H1 (cell line): Measurements from ENCODE around the gene ACACA. TPM values are rescaled to one million over a fixed set of nuclear protein-coding genes. Genes with fewer than 3 reads are reported as not detected.

Source experiments
- CTCF ChIA-PET: fragments of 300-600 bp; sonication (Branson Sonifier 250); formaldehyde crosslinking; loops from one replicate; lab custom pipeline; 2021; ENCODE audit not compliant: partially characterized antibody; lab: Charles Lee
- POLR2A ChIA-PET: fragments of 300-600 bp; sonication (Branson Sonifier 250); formaldehyde crosslinking; loops from one replicate; lab custom pipeline; 2021; ENCODE audit warnings: inconsistent platforms; ENCODE audit not compliant: partially characterized antibody; lab: Charles Lee
- DNase-seq, 2 experiments: peaks; one replicate each; pipeline versions ENCODE4 v3.0.0 to v3.0.0-alpha.2; 2010 to 2022; ENCODE audit warnings: low spot score in 2 of 2, low read depth in 1 of 2, mixed read lengths in 1 of 2
- FAIRE-seq: peaks from 2 replicates; lab custom pipeline; 2011; peaks lifted over from hg19 to GRCh38; lab: Jason Lieb, UNC
- H2AFZ ChIP-seq: 2 replicates; pipeline ENCODE4 v1.8.1; 2012; ENCODE audit warnings: low read length, inconsistent platforms
- H2AK5ac ChIP-seq: 2 replicates; pipeline ENCODE4 v1.6.1; 2013; ENCODE audit warnings: low read depth, low read length
- H2BK120ac ChIP-seq: replicated peaks from 2 replicates; pipeline ENCODE3; 2013; ENCODE audit warnings: low read depth, low read length, inconsistent platforms
- H2BK12ac ChIP-seq: 2 replicates; pipeline ENCODE4 v1.6.1; 2013; ENCODE audit warnings: low read depth, low read length
- H2BK15ac ChIP-seq: 2 replicates; pipeline ENCODE4 v1.6.1; 2013; ENCODE audit warnings: low read length
- H2BK20ac ChIP-seq: 2 replicates; pipeline ENCODE4 v1.6.1; 2013; ENCODE audit warnings: low read length
- H2BK5ac ChIP-seq: 2 replicates; pipeline ENCODE4 v1.6.1; 2013; ENCODE audit warnings: low read depth, low read length
- H3K14ac ChIP-seq: 2 replicates; pipeline ENCODE4 v1.6.1; 2013; ENCODE audit warnings: inconsistent platforms; ENCODE audit not compliant: insufficient read length
- H3K18ac ChIP-seq: 2 replicates; pipeline ENCODE4 v1.6.1; 2013; ENCODE audit warnings: low read length; ENCODE audit errors: extremely low read depth
- H3K23ac ChIP-seq: 2 replicates; pipeline ENCODE4 v1.6.1; 2013; ENCODE audit warnings: inconsistent platforms; ENCODE audit not compliant: insufficient read length
- H3K23me2 ChIP-seq: 2 replicates; pipeline ENCODE4 v1.6.1; 2013; ENCODE audit warnings: low read depth, low read length
- H3K27ac ChIP-seq: 2 replicates; pipeline ENCODE4 v1.6.1; 2011; ENCODE audit warnings: low read depth, low read length, inconsistent platforms
- H3K27me3 ChIP-seq, 4 experiments: replicated peaks in 1 of 4; 1 replicate in 1 of 4; 2 replicates in 3 of 4; pipeline versions ENCODE4 v1.6.1 to v1.8.1; 2011 to 2013; ENCODE audit warnings: low read length in 3 of 4, mild to moderate bottlenecking in 3 of 4, inconsistent platforms in 2 of 4, mixed read lengths in 2 of 4, moderate library complexity in 1 of 4; ENCODE audit not compliant: control insufficient read depth in 3 of 4, insufficient read depth in 3 of 4; ENCODE audit errors: extremely low read depth in 1 of 4
- H3K36me3 ChIP-seq, 4 experiments: 2 replicates each; pipeline versions ENCODE4 v1.6.1 to v1.8.1; 2011 to 2013; ENCODE audit warnings: mild to moderate bottlenecking in 4 of 4, low read length in 3 of 4, moderate library complexity in 2 of 4, control low read depth in 1 of 4, inconsistent platforms in 1 of 4; ENCODE audit not compliant: insufficient read depth in 4 of 4, control insufficient read depth in 2 of 4
- H3K4ac ChIP-seq: replicated peaks from 2 replicates; pipeline ENCODE3; 2013; ENCODE audit warnings: low read length, low read depth, mixed read lengths, inconsistent platforms; ENCODE audit not compliant: insufficient read length
- H3K4me1 ChIP-seq, 4 experiments: replicated peaks in 1 of 4; 1 replicate in 1 of 4; 2 replicates in 3 of 4; pipeline versions ENCODE4 v1.6.1 to v1.8.1; 2011 to 2013; ENCODE audit warnings: low read length in 3 of 4, inconsistent platforms in 2 of 4, mixed read lengths in 1 of 4; ENCODE audit not compliant: insufficient read depth in 4 of 4, control insufficient read depth in 3 of 4
- H3K4me2 ChIP-seq, 2 experiments: 2 replicates each; pipeline versions ENCODE4 v1.6.1 to v1.8.1; 2011 to 2013; ENCODE audit warnings: low read depth in 2 of 2, low read length in 2 of 2, control low read depth in 1 of 2, inconsistent platforms in 1 of 2, mild to moderate bottlenecking in 1 of 2; ENCODE audit not compliant: insufficient read depth in 1 of 2
- H3K4me3 ChIP-seq, 4 experiments: fragments of 200-600, 300-600 bp in 1 of 4; sonication (generic), shearing (Covaris generic), sonication (Bioruptor Twin) in 1 of 4; 2 replicates each; pipeline versions ENCODE4 v1.5.1 to v1.8.1; 2011 to 2016; ENCODE audit warnings: low read length in 4 of 4, low read depth in 3 of 4, control low read depth in 2 of 4, inconsistent platforms in 2 of 4, mild to moderate bottlenecking in 2 of 4, mixed read lengths in 1 of 4, moderate library complexity in 1 of 4; ENCODE audit not compliant: insufficient read depth in 2 of 4; ENCODE audit errors: extremely low read depth in 1 of 4
- H3K56ac ChIP-seq: replicated peaks from 2 replicates; pipeline ENCODE3; 2013; ENCODE audit warnings: low read depth, mild to moderate bottlenecking, mixed read lengths, low read length, inconsistent platforms; ENCODE audit not compliant: insufficient read length
- H3K79me1 ChIP-seq: 2 replicates; pipeline ENCODE4 v1.6.1; 2013; ENCODE audit warnings: low read depth, low read length, control low read depth
- H3K79me2 ChIP-seq, 2 experiments: 2 replicates each; pipeline versions ENCODE4 v1.6.1 to v1.8.1; 2012 to 2013; ENCODE audit warnings: low read length in 2 of 2, mild to moderate bottlenecking in 2 of 2, inconsistent platforms in 1 of 2; ENCODE audit not compliant: insufficient read depth in 2 of 2, control insufficient read depth in 1 of 2
- H3K9ac ChIP-seq, 4 experiments: replicated peaks in 1 of 4; 1 replicate in 1 of 4; 2 replicates in 3 of 4; pipeline versions ENCODE4 v1.6.1 to v1.8.1; 2011 to 2013; ENCODE audit warnings: low read depth in 3 of 4, low read length in 3 of 4, control low read depth in 2 of 4, mild to moderate bottlenecking in 2 of 4, moderate library complexity in 2 of 4, inconsistent platforms in 1 of 4; ENCODE audit errors: extremely low read depth in 1 of 4
- H3K9me3 ChIP-seq, 2 experiments: 2 replicates each; pipeline versions ENCODE4 v1.6.1 to v1.8.1; 2012 to 2013; ENCODE audit warnings: mild to moderate bottlenecking in 2 of 2, moderate library complexity in 2 of 2, control low read depth in 1 of 2, inconsistent platforms in 1 of 2, low read depth in 1 of 2, low read length in 1 of 2, mixed read lengths in 1 of 2; ENCODE audit not compliant: insufficient read depth in 2 of 2
- H4K20me1 ChIP-seq, 2 experiments: replicated peaks in 1 of 2; 2 replicates each; pipeline versions ENCODE3 to v1.8.1; 2011 to 2013; ENCODE audit warnings: inconsistent platforms in 2 of 2, low read length in 2 of 2, mild to moderate bottlenecking in 1 of 2; ENCODE audit not compliant: insufficient read depth in 2 of 2, control insufficient read depth in 1 of 2
- H4K5ac ChIP-seq: 2 replicates; pipeline ENCODE4 v1.6.1; 2013; ENCODE audit warnings: low read length, low read depth, mixed read lengths, inconsistent platforms; ENCODE audit not compliant: insufficient read length
- H4K8ac ChIP-seq: 2 replicates; pipeline ENCODE4 v1.8.0; 2013; ENCODE audit warnings: mild to moderate bottlenecking, moderate library complexity, low read length, inconsistent platforms; ENCODE audit not compliant: insufficient read depth; ENCODE audit errors: extremely low read depth
- H4K91ac ChIP-seq: replicated peaks from 2 replicates; pipeline ENCODE3; 2013; ENCODE audit warnings: low read length, mixed read lengths, inconsistent platforms; ENCODE audit not compliant: insufficient read length
- BCL11A ChIP-seq, 2 experiments: IDR thresholded peaks; one replicate each; pipeline ENCODE4 v1.6.1; 2011; ENCODE audit warnings: low read depth in 2 of 2, low read length in 2 of 2, mild to moderate bottlenecking in 2 of 2
- EZH2 ChIP-seq: fragments of 200-600 bp; sonication (generic); IDR thresholded peaks from 2 replicates; pipeline ENCODE4 v1.7.1; 2012; ENCODE audit warnings: low read depth, mild to moderate bottlenecking, moderate library complexity, low read length, inconsistent platforms; ENCODE audit not compliant: severe bottlenecking
- HDAC2 ChIP-seq, 2 experiments: fragments of 300-600 bp in 1 of 2; sonication (generic) in 1 of 2; IDR thresholded peaks; 2 replicates each; pipeline ENCODE4 v1.6.1; 2011 to 2012; ENCODE audit warnings: low read depth in 2 of 2, low read length in 2 of 2, mild to moderate bottlenecking in 2 of 2, moderate library complexity in 2 of 2, borderline replicate concordance in 1 of 2, inconsistent platforms in 1 of 2
- NANOG ChIP-seq: IDR thresholded peaks from 2 replicates; pipeline ENCODE4 v1.6.1; 2011; ENCODE audit warnings: low read length, low read depth, mild to moderate bottlenecking, inconsistent platforms; ENCODE audit not compliant: insufficient read depth, poor library complexity, severe bottlenecking
- RXRA ChIP-seq: IDR thresholded peaks from 2 replicates; pipeline ENCODE4 v1.6.1; 2011; ENCODE audit warnings: low read depth, mild to moderate bottlenecking, low read length, moderate library complexity; ENCODE audit not compliant: insufficient read depth
- SIRT6 ChIP-seq: IDR thresholded peaks from one replicate; pipeline ENCODE4 v1.7.1; 2012; ENCODE audit warnings: low read length, inconsistent platforms
- TEAD4 ChIP-seq: IDR thresholded peaks from 2 replicates; pipeline ENCODE4 v1.6.1; 2012; ENCODE audit warnings: low read depth, low read length, inconsistent platforms, mixed read lengths
- WGBS, 2 experiments: shearing (Covaris generic) in 1 of 2; methylation state at CpG; one replicate each; pipeline versions ENCODE4 v1.1.6 to v1.1.7; 2013 to 2015; ENCODE audit warnings: low lambda C conversion rate in 2 of 2, mixed read lengths in 2 of 2, inconsistent platforms in 1 of 2, low coverage in 1 of 2, missing lambda C conversion rate in 1 of 2; ENCODE audit not compliant: insufficient replicate concordance in 2 of 2, insufficient coverage in 1 of 2, insufficient read length in 1 of 2; ENCODE audit errors: extremely low coverage in 1 of 2, missing lambda C conversion rate in 1 of 2; 5-methylcytosine and 5-hydroxymethylcytosine counted together
- polyA plus RNA-seq, 7 experiments: library from polyadenylated mRNA; depleted of rRNA in 3 of 7; stranded (reverse) in 5 of 7; unstranded in 2 of 7; fragments of >200 nt in 5 of 7; fragments of 200-250 nt in 2 of 7; gene quantifications; 1 replicate in 5 of 7; 2 replicates in 1 of 7; 4 replicates in 1 of 7; pipeline versions ENCODE4 v1.2.1 to v1.2.3, GENCODE V29; 2011 to 2013; ENCODE audit warnings: missing spikeins in 2 of 7, mixed read lengths in 2 of 7
- total RNA-seq: library from RNA; stranded (reverse); fragmentation: NEBNext Ultra II Directional; extraction: Animal tissue kit (Norgen Biotek cat#: 25700); gene quantifications from 2 replicates; pipeline ENCODE4 v1.2.1, GENCODE V29; 2021

Gene ACACA
- total and polyA plus RNA-seq, 2 of the 8 experiments (the other 6 are each of a cell fraction or from before 2014, with no cell fraction given) = 74.0 to 160 TPM

DNA sequence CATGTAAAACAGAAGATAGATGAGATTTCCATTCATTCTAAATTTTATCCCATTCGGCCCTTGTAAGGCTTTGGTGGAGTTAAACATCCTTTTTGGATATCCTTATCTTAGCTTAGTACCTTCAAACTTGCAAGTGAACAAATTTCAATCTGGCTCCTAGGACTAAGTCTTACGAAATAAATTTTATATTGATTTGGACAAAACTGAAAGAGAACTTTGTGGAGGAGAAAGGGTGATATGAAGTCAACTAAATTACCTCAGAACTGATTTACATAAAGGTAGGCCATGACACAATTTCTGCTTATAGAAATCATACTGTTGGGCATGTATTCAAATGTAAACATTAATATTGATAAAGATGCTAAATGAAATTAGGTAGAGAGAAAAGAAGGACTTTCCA, 206.1 kb downstream of the ACACA start:
- Histone ChIP-seq H3K27ac (no peak overlapping the region), H2BK12ac (no peak overlapping the region), H3K79me2 (no peaks in the 10 kb centered on the region), H3K23ac (no peak overlapping the region), H3K4me3 (no peak overlapping the region), H3K36me3 (peaks cover 2 to 52% (median 14%) of the 10 kb centered on the region in 4 experiments; a peak in 7 of 8 replicates), H3K23me2 (no peaks in the 10 kb centered on the region), H2AFZ (no peak overlapping the region), H2BK15ac (no peak overlapping the region), H3K9ac (no peak overlapping the region), H2AK5ac (no peak overlapping the region), H4K8ac (no peak overlapping the region), H4K5ac (no peak overlapping the region), H2BK5ac (no peak overlapping the region), H2BK20ac (no peak overlapping the region), H3K18ac (no peak overlapping the region), H2BK120ac (no peak overlapping the region), H3K9me3 (no peaks in the 10 kb centered on the region), H4K20me1 (no peaks in the 10 kb centered on the region), H3K27me3 (no peaks in the 10 kb centered on the region), H3K79me1 (no peaks in the 10 kb centered on the region), H4K91ac (no peak overlapping the region), H3K4ac (no peak overlapping the region), H3K4me1 (no peaks in the 10 kb centered on the region), H3K4me2 (no peak overlapping the region), H3K56ac (no peak overlapping the region), H3K14ac (no peak overlapping the region)
- CTCF ChIA-PET = no interaction called here
- POLR2A ChIA-PET = no interaction called here
- TF ChIP-seq TEAD4 = no peak
- TF ChIP-seq NANOG = no peak
- no peak for TF ChIP-seq RXRA
- TF ChIP-seq EZH2 = no peak
- TF ChIP-seq BCL11A (IDR thresholded peaks at IDR 0.05; ENCODE audit: low read depth in 2 of 2, low read length in 2 of 2) = no peak
- TF ChIP-seq HDAC2 (IDR thresholded peaks at IDR 0.05; ENCODE audit: borderline replicate concordance in 1 of 2, low read depth in 2 of 2, low read length in 2 of 2) = no peak
- TF ChIP-seq SIRT6 = no peak
- 89% methylated on average over 2 of the region's 2 CpGs; no CpG with 5 or more reads in 1 of the 2 experiments for WGBS, 2 experiments
- FAIRE-seq = no peak
- no peak for DNase-seq
